Measurements from ENCODE around the gene MACROD2.

GRCh38 chr20:14947946-14948345 lies 952.6 kb downstream of the MACROD2 start:
- TF ChIP-seq CTCF (conservative IDR thresholded peaks at IDR 0.05; ENCODE audit: low read depth, low read length) (no peak), EZH2 (IDR thresholded peaks at IDR 0.05; ENCODE audit: borderline replicate concordance, low read depth, low read length, poor library complexity, severe bottlenecking) (no peak)
